Thyroid gland (tissue), 4 donors: ENCODE results near the gene ADCYAP1R1.

Experiments used
- POLR2A ChIP-seq, 2 donors: fragments of 450-650 bp; IDR thresholded peaks; one replicate each; pipeline ENCODE4 v1.6.1; 2017; ENCODE audit warnings: antibody characterized with exemption in 2 of 2, mild to moderate bottlenecking in 2 of 2, moderate library complexity in 1 of 2
- TF ChIP-seq, protein P1 (sequence below), 6 experiments: fragments of 200-600 bp in 3 of 6; fragments of 450-650 bp in 3 of 6; sonication (generic) in 3 of 6; IDR thresholded peaks; one replicate each; pipeline ENCODE4 v1.5.1; 2016 to 2019; ENCODE audit warnings: antibody characterized with exemption in 6 of 6, mild to moderate bottlenecking in 2 of 6, inconsistent platforms in 1 of 6, moderate library complexity in 1 of 6

DNA sequence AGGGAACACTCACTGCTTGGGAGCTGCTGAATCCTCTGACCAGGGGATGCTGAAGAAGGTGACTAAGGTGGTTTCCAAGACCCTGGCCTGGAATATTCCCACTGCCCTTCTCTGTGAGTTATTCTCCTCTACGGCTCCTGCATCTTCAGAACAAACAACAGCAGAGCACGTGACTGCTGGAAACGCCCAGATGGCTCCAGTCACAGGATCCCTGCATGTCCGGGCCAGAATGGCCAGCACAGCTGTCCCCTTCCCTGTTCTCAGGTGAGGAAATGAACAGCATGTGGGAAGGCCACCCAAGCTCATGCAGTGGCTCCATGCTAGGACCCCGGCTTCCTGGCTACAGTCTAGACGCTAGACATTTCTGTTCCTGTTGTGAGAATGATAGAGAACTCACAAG lies 45.3 kb upstream of the ADCYAP1R1 start:
- TF ChIP-seq, protein P1, sequence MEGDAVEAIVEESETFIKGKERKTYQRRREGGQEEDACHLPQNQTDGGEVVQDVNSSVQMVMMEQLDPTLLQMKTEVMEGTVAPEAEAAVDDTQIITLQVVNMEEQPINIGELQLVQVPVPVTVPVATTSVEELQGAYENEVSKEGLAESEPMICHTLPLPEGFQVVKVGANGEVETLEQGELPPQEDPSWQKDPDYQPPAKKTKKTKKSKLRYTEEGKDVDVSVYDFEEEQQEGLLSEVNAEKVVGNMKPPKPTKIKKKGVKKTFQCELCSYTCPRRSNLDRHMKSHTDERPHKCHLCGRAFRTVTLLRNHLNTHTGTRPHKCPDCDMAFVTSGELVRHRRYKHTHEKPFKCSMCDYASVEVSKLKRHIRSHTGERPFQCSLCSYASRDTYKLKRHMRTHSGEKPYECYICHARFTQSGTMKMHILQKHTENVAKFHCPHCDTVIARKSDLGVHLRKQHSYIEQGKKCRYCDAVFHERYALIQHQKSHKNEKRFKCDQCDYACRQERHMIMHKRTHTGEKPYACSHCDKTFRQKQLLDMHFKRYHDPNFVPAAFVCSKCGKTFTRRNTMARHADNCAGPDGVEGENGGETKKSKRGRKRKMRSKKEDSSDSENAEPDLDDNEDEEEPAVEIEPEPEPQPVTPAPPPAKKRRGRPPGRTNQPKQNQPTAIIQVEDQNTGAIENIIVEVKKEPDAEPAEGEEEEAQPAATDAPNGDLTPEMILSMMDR (IDR thresholded peaks at IDR 0.05) = no peak
- TF ChIP-seq POLR2A (IDR thresholded peaks at IDR 0.05) = no peak
